IMR-90 (cell line): Measurements from ENCODE around the gene PNKP. TPM values are rescaled to one million over a fixed set of nuclear protein-coding genes. Genes with fewer than 3 reads are reported as not detected.

ENCODE experiments used
- ATAC-seq: fragments of 200-7000 bp; cut with Tn5 transposase; 2 replicates; pipeline ENCODE4 v1.9.1; 2020; ENCODE audit warnings: low read depth, mild to moderate bottlenecking, moderate library complexity
- BruUV-seq: library from RNA; stranded (reverse); fragments of 400-500 nt; replicated peaks from 2 replicates; lab custom pipeline; 2021; lab: Mats Ljungman, UMichigan
- CTCF ChIA-PET: fragments of 300-600 bp; formaldehyde crosslinking; extraction: SDS; loops from one replicate; lab custom pipeline; 2021; ENCODE audit warnings: antibody characterized with exemption; lab: Yijun Ruan, JAX
- POLR2A ChIA-PET: fragments of 300-600 bp; sonication (Branson Sonifier 250); formaldehyde crosslinking; loops from one replicate; lab custom pipeline; 2022; ENCODE audit warnings: antibody characterized with exemption; ENCODE audit not compliant: unreplicated experiment; lab: Charles Lee
- DNase-seq: peaks from one replicate; pipeline ENCODE4 v3.0.0; 2013
- H2AFZ ChIP-seq: replicated peaks from 2 replicates; pipeline ENCODE3; 2013; ENCODE audit warnings: low read length, mild to moderate bottlenecking; ENCODE audit not compliant: poor library complexity
- H2AK5ac ChIP-seq: 2 replicates; pipeline ENCODE4 v1.6.1; 2013; ENCODE audit warnings: low read depth, low read length, inconsistent platforms
- H2AK9ac ChIP-seq: replicated peaks from 2 replicates; pipeline ENCODE3; 2013; ENCODE audit warnings: mild to moderate bottlenecking, low read depth, low read length, moderate library complexity; ENCODE audit not compliant: poor library complexity
- H2BK120ac ChIP-seq: 2 replicates; pipeline ENCODE4 v1.6.1; 2013; ENCODE audit warnings: low read depth, low read length, inconsistent platforms
- H2BK15ac ChIP-seq: 3 replicates; pipeline ENCODE4 v1.6.1; 2013; ENCODE audit warnings: low read depth, low read length, inconsistent platforms
- H2BK20ac ChIP-seq: 2 replicates; pipeline ENCODE4 v1.6.1; 2013; ENCODE audit warnings: low read depth, mild to moderate bottlenecking, inconsistent platforms, low read length, moderate library complexity
- H2BK5ac ChIP-seq: 2 replicates; pipeline ENCODE4 v1.6.1; 2013; ENCODE audit warnings: mild to moderate bottlenecking, low read depth, low read length, inconsistent platforms; ENCODE audit not compliant: poor library complexity, severe bottlenecking
- H3K14ac ChIP-seq: replicated peaks from 2 replicates; pipeline ENCODE4 v1.6.1; 2013; ENCODE audit warnings: low read depth, low read length, inconsistent platforms
- H3K18ac ChIP-seq: 2 replicates; pipeline ENCODE4 v1.6.1; 2013; ENCODE audit warnings: low read depth, low read length, control low read depth
- H3K23ac ChIP-seq: 2 replicates; pipeline ENCODE4 v1.6.1; 2013; ENCODE audit warnings: low read depth, low read length, inconsistent platforms
- H3K27ac ChIP-seq: 2 replicates; pipeline ENCODE4 v1.5.1; 2013; ENCODE audit warnings: mild to moderate bottlenecking, control low read depth, low read length; ENCODE audit not compliant: insufficient read depth
- H3K27me3 ChIP-seq: 2 replicates; pipeline ENCODE4 v1.6.1; 2013; ENCODE audit warnings: low read length; ENCODE audit not compliant: control insufficient read depth, insufficient read depth
- H3K36me3 ChIP-seq: 2 replicates; pipeline ENCODE4 v1.6.1; 2013; ENCODE audit warnings: low read length, mixed read lengths; ENCODE audit not compliant: control insufficient read depth, insufficient read depth
- H3K4ac ChIP-seq: 2 replicates; pipeline ENCODE4 v1.6.1; 2013; ENCODE audit warnings: low read depth, low read length, inconsistent platforms
- H3K4me1 ChIP-seq: 2 replicates; pipeline ENCODE4 v1.6.1; 2013; ENCODE audit warnings: low read length, mixed read lengths; ENCODE audit not compliant: control insufficient read depth, insufficient read depth
- H3K4me2 ChIP-seq: 2 replicates; pipeline ENCODE4 v1.6.1; 2013; ENCODE audit warnings: low read depth, mild to moderate bottlenecking, control low read depth, low read length, moderate library complexity
- H3K4me3 ChIP-seq: 2 replicates; pipeline ENCODE4 v1.5.1; 2013; ENCODE audit warnings: low read depth, mild to moderate bottlenecking, control low read depth, low read length, moderate library complexity; ENCODE audit not compliant: insufficient read depth
- H3K56ac ChIP-seq: 2 replicates; pipeline ENCODE4 v1.6.1; 2013; ENCODE audit warnings: low read length, inconsistent platforms; ENCODE audit not compliant: insufficient read depth; ENCODE audit errors: extremely low read depth
- H3K79me1 ChIP-seq, 2 experiments: 2 replicates each; pipeline ENCODE4 v1.6.1; 2013; ENCODE audit warnings: low read length in 2 of 2, inconsistent platforms in 1 of 2, low read depth in 1 of 2
- H3K9ac ChIP-seq: 2 replicates; pipeline ENCODE4 v1.6.1; 2013; ENCODE audit warnings: low read depth, low read length, control low read depth
- H3K9me1 ChIP-seq: 2 replicates; pipeline ENCODE4 v1.6.1; 2013; ENCODE audit warnings: low read length, inconsistent platforms; ENCODE audit not compliant: insufficient read depth
- H3K9me3 ChIP-seq: 2 replicates; pipeline ENCODE4 v1.6.1; 2013; ENCODE audit warnings: low read length; ENCODE audit not compliant: control insufficient read depth, insufficient read depth
- H4K20me1 ChIP-seq: 2 replicates; pipeline ENCODE4 v1.6.1; 2013; ENCODE audit warnings: low read length, inconsistent platforms; ENCODE audit not compliant: insufficient read depth
- H4K5ac ChIP-seq: 2 replicates; pipeline ENCODE4 v1.6.1; 2013; ENCODE audit warnings: mild to moderate bottlenecking, low read depth, low read length, control low read depth
- H4K8ac ChIP-seq, 2 experiments: 2 replicates each; pipeline ENCODE4 v1.6.1; 2013; ENCODE audit warnings: low read depth in 2 of 2, low read length in 2 of 2, control low read depth in 1 of 2, inconsistent platforms in 1 of 2
- H4K91ac ChIP-seq: 2 replicates; pipeline ENCODE4 v1.6.1; 2013; ENCODE audit warnings: low read depth, low read length, inconsistent platforms; ENCODE audit not compliant: insufficient read depth
- BHLHE40 ChIP-seq: fragments of 150-350 bp; IDR thresholded peaks from 2 replicates; pipeline ENCODE4 v1.6.1; 2016; ENCODE audit warnings: mild to moderate bottlenecking, low read depth, low read length
- CEBPB ChIP-seq: IDR thresholded peaks from 2 replicates; pipeline ENCODE4 v1.6.1; 2012; ENCODE audit warnings: low read depth, low read length, improper control_type of control experiment
- CHD1 ChIP-seq: IDR thresholded peaks from 2 replicates; pipeline ENCODE4 v1.6.1; 2012; ENCODE audit warnings: low read depth, low read length, improper control_type of control experiment
- MAZ ChIP-seq: IDR thresholded peaks from 2 replicates; pipeline ENCODE4 v1.6.1; 2012; ENCODE audit warnings: low read depth, mild to moderate bottlenecking, low read length, improper control_type of control experiment, moderate library complexity, borderline replicate concordance
- MXI1 ChIP-seq: IDR thresholded peaks from 2 replicates; pipeline ENCODE4 v1.6.1; 2012; ENCODE audit warnings: low read depth, mild to moderate bottlenecking, low read length, moderate library complexity, borderline replicate concordance
- NFE2L2 ChIP-seq: fragments of 150-350 bp; IDR thresholded peaks from 2 replicates; pipeline ENCODE4 v1.6.1; 2016; ENCODE audit warnings: low read depth, mild to moderate bottlenecking, low read length
- RAD21 ChIP-seq: IDR thresholded peaks from 2 replicates; pipeline ENCODE4 v1.6.1; 2012; ENCODE audit warnings: low read length, improper control_type of control experiment
- RFX5 ChIP-seq: IDR thresholded peaks from 2 replicates; pipeline ENCODE4 v1.8.0; 2012; ENCODE audit warnings: low read depth, mild to moderate bottlenecking, low read length, moderate library complexity
- WGBS, 2 experiments: methylation state at CpG; one replicate each; pipeline versions ENCODE4 v1.1.5 to v1.1.7; 2013; ENCODE audit warnings: missing lambda C conversion rate in 2 of 2; ENCODE audit not compliant: insufficient read length in 1 of 2; ENCODE audit errors: extremely low coverage in 2 of 2; 5-methylcytosine and 5-hydroxymethylcytosine counted together
- dilution Hi-C: fragments of 300-500 bp; cut with HindIII; formaldehyde crosslinking; loops from one replicate; pipeline ENCODE4 v1.14.3; 2018; ENCODE audit warnings: low sequenced_read_pairs; ENCODE audit not compliant: unreplicated experiment
- in situ Hi-C: fragments of 300-500 bp; cut with MboI; formaldehyde crosslinking; loops from 3 replicates; pipeline ENCODE4 v1.14.3; 2019; ENCODE audit warnings: low sequenced_read_pairs, inconsistent platforms, mixed read lengths
- intact Hi-C: fragments of 100-400 bp; cut with micrococcal nuclease; formaldehyde crosslinking; loops from 2 replicates; pipeline ENCODE4 v1.10.0; 2022
- polyA plus RNA-seq, 3 experiments: library from polyadenylated mRNA; depleted of rRNA; stranded (reverse); fragments of >200 nt; gene quantifications; 2 replicates each; pipeline ENCODE4 v1.2.3, GENCODE V29; 2012; ENCODE audit warnings: low replicate concordance in 1 of 3
- total RNA-seq: library from RNA; depleted of rRNA; stranded (reverse); fragments of >200 nt; gene quantifications from 2 replicates; pipeline ENCODE4 v1.2.3, GENCODE V29; 2012
- TF ChIP-seq, protein P1 (sequence below): fragments of 150-350 bp; IDR thresholded peaks from 2 replicates; pipeline ENCODE4 v1.6.1; 2017; ENCODE audit warnings: mild to moderate bottlenecking, antibody characterized with exemption, low read length, low read depth
- TF ChIP-seq, protein P2 (sequence below): fragments of 150-350 bp; IDR thresholded peaks from 2 replicates; pipeline ENCODE4 v1.6.1; 2016; ENCODE audit warnings: low read depth, mild to moderate bottlenecking, low read length, moderate library complexity, borderline replicate concordance

PNKP gene
- total and polyA plus RNA-seq, 2 of the 4 experiments (the other 2 are of a cell fraction): 14.2 to 25.0 TPM

DNA sequence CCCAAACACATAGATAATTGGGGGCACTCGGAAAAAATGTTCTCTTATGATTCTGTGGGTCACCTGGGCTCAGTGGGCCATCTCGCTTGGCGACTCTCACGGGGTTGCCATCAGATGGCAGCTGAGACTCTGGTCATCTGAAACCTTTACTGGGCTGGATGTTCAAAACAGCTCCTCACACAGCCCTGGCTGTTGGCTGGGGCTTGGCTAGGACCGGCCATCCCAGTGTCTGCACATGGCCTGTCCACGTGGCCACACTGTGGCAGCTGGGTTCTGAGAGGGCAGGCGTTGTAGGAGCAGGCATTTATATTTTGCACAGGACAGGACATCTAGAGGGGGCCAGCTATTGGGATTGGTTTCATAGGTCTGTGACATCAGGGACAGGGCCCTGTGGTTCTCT lies 33.8 kb downstream of the PNKP start:
- Histone ChIP-seq H3K27ac (no peak overlapping the region), H3K56ac (no peak overlapping the region), H2AK5ac (no peak overlapping the region), H2BK20ac (no peak overlapping the region), H3K36me3 (peaks cover 76% of the 10 kb centered on the region), H3K9me3 (no peaks in the 10 kb centered on the region), H3K9me1 (peaks cover 6% of the 10 kb centered on the region; the same call in 1 of the 2 replicates), H2BK120ac (no peak overlapping the region), H2AFZ (no peak overlapping the region), H3K4me1 (no peaks in the 10 kb centered on the region), H3K79me1 (peaks cover 0 to 23% of the 10 kb centered on the region in 2 experiments; a peak in 2 of 4 replicates), H2AK9ac (no peak overlapping the region), H3K14ac (no peak overlapping the region), H4K5ac (no peak overlapping the region), H3K9ac (no peak overlapping the region), H4K20me1 (peaks cover 6% of the 10 kb centered on the region; the same call in 1 of the 2 replicates), H3K18ac (no peak overlapping the region), H3K4me3 (no peak overlapping the region), H3K4ac (no peak overlapping the region), H2BK5ac (no peak overlapping the region), H4K91ac (no peak overlapping the region), H3K23ac (no peak overlapping the region), H2BK15ac (no peak overlapping the region), H4K8ac (no peak overlapping the region), H3K4me2 (no peak overlapping the region), H3K27me3 (no peaks in the 10 kb centered on the region)
- TF ChIP-seq MXI1 (no peak), CHD1 (no peak), NFE2L2 (no peak), MAZ (no peak), BHLHE40 (no peak), CEBPB (no peak), RAD21 (no peak), RFX5 (no peak)
- TF ChIP-seq, protein P1, sequence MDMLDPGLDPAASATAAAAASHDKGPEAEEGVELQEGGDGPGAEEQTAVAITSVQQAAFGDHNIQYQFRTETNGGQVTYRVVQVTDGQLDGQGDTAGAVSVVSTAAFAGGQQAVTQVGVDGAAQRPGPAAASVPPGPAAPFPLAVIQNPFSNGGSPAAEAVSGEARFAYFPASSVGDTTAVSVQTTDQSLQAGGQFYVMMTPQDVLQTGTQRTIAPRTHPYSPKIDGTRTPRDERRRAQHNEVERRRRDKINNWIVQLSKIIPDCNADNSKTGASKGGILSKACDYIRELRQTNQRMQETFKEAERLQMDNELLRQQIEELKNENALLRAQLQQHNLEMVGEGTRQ: no peak
- TF ChIP-seq, protein P2, sequence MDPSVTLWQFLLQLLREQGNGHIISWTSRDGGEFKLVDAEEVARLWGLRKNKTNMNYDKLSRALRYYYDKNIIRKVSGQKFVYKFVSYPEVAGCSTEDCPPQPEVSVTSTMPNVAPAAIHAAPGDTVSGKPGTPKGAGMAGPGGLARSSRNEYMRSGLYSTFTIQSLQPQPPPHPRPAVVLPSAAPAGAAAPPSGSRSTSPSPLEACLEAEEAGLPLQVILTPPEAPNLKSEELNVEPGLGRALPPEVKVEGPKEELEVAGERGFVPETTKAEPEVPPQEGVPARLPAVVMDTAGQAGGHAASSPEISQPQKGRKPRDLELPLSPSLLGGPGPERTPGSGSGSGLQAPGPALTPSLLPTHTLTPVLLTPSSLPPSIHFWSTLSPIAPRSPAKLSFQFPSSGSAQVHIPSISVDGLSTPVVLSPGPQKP: no peak
- in situ Hi-C loops: no loop called here
- 96% methylated on average over 6 of the region's 7 CpGs; no CpG with 5 or more reads in 1 of the 2 experiments for WGBS, 2 experiments
- dilution Hi-C loops: no loop called here
- ChIA-PET CTCF (no interaction called here), POLR2A (no interaction called here)
- BruUV-seq: no TSS peak
- ATAC-seq (no peak), DNase-seq (no peak)
- intact Hi-C loops: no loop called here
